GM21529 (cell line): Measurements from ENCODE around the gene ERBIN.
"Not testable (repeated sequence)": the region's sequence is repeated elsewhere in the genome, so short reads cannot be mapped to it uniquely, and the experiment has no call there.

Experiments
- ATAC-seq: cut with Tn5 transposase; IDR thresholded peaks from one replicate; pipeline ENCODE4 v1.9.1; 2021; ENCODE audit not compliant: unreplicated experiment

The ERBIN gene

DNA sequence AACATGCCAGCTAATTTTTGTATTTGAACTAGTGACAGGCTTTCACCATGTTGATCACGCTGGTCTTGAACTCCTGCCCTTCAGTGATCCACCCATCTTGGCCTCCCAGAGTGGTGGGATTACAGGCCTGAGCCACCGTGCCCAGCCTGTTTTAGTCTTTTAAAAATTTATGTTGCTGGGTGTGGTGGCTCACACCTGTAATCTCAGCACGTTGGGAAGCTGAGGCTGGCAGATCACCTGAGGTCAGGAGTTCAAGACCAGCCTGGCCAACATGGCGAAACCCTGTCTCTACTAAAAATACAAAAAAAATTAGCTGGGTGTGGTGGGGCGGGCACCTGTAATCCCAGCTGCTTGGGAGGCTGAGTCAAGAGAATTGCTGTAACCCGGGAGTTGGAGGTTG, 10.7 kb upstream of the ERBIN start:
- ATAC-seq, result not testable (repeated sequence)

DNA sequence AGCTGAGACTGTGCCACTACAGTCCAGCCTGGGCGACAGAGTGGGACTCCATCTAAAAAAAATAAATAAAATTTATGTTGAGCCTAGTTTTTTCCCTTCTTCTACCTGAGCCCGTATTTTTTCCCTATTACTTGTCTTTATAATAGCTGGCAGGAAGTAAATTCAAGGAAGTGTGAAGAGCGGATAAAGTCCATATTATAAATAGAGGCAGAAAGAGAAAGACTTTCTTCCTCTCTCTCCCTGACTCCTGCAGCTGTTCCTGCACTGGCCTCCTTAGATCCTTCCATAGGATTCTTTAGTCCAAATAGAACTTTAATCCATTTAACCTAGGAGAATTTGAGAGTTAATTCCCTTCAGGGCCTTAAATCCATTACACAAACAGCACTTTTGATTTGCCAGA, 10.3 kb upstream of the ERBIN start:
- no peak for ATAC-seq

DNA sequence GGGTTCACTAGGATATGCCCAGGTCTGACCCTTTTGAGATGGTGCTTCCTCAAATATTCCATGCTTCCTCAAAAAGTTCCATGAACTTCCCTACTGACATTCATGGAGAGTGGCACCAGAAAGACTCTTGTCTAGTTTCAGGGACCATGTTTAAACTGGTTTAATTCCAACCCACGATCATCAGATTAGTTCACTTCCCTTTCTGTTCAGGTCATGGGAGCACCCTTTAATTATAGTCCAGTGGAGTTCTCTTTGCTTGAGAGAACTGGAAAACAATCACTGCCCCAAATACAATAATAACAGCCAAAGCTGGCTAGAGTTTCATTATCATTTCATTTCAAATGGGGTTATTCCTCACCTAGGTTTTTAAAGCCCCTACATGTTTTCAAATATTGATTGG, 9.7 kb upstream of the ERBIN start:
- ATAC-seq, result no peak

DNA sequence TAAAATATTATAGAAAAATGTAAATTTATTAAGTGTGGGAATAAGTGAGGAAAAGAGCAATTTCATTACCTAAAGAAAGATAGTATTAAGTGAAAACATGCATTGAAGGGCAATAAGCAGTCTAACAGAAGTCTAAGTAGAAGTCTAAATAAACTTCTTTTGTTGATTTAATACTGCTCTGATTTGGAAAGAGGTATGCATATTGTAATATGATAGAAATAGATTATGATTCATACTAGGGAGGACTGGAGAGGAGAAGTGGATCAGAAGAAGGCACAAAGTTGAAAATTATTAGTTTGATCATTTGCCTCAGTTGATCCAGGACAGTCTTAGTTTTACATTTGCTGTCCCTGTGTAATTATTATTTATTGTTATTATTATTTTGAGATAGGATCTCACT, 6.6 kb upstream of the ERBIN start:
- no peak for ATAC-seq

DNA sequence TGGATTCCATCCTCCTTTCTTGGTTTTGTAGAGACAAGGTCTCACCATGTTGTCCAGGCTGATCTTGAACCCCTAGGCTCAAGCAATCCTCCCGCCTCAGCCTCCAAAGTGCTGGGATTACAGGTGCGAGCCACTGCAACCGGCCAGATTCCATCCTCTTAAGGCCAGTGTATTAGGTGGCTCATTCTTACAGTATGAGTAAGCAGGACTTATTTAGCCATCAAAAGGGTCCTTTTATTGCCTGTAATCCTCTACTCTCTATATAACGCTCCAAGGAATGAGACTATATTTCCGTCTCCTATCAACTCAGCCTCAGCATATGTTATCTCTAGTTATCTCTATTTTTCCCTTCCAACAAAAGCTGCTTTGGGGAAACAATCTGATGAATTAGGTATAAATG, 3.0 kb upstream of the ERBIN start:
- no peak for ATAC-seq

DNA sequence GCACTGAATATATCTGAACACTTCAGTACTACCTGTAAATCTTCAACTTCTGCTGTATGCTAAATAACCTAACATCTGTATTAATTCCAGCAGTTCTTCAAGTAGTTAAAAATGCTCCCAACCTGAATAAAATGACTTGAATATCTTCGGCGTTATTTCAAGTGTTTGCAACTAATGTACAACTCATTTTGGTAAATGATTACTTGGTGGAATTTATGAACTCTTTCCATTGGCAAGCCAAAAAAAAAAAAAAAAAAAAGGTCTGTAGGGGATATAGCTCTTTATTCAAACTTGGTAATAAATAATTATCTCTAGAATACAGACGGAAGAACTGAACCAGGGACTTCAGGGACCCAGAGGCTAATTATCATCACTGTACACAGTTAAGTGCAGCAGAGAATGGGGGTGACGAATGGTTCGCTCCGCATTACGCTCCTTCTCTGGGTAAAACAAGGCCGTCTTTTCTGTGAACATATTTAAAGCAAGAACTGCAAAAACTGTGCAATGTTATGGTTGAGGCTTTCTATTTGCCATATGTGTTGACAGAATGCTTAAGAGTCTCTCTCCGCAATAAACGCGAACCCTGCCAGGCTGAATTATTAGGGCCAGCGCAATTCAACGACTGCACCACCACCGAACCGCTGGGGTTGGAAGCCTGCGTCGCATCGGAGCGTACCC, 1.9 kb upstream of the ERBIN start:
- no peak for ATAC-seq

DNA sequence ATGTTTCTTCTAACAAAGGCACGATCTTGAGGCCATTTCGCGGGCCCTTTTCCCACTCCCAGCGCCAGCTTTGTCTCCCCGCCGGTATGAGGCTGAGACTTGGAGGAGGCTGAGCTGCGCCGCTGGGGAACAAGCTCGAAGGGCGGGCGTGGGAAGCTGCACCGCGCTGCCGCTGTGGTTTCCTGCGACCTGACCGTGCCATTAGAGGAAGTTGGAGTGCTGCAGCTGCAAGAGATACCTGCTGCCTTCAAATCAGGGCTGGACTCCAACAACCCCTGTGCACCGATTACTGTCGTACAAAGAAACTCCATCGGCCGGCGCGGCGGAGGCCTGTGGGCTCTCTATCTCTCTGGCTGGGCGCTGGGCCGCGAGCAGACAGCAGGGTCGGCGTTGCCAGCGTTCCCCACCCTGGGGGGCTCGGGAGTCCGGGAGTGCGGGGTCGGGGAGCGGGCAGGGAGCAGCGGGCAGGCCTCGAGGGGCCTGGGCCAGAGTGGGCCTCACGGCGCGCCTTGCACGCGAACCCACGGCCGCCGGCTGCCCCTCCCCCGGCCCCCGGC, 1.3 kb upstream of the ERBIN start:
- peak; percentile 62 for ATAC-seq

DNA sequence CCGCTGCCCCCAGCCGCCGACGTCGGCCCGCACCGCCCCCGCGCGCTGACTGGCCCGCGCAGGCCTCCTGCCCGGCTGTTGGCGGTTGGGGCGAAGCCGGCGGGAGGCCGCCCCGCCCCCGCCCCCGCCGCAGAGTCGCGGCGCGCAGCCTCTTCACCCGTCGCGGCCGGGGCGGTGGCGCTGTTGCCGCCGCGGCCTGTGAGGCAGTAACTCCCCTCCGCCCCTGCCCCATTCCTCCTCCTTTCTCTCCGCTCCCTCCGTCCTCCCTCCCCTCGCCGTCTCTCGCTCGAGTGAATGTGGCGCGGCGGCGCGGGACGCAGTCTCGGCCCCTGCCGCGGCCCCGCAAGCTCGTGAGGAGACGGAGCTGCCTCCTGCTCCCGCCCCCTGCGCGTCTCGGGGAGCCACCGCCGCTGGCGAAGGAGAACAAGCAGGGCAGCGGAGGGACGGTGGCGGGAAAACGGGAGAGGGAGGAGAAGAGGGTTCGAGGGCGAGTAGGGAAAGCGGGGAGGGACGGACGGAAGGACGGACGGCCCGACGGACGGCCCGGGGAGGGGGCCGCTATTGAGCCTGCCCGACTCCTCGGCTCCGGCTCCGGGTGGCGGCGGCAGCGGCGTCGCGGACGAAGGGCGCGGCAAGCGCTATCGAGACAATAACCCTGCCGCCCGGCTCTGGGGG, 637 bp upstream of the ERBIN start:
- peak; percentile 64 for ATAC-seq

DNA sequence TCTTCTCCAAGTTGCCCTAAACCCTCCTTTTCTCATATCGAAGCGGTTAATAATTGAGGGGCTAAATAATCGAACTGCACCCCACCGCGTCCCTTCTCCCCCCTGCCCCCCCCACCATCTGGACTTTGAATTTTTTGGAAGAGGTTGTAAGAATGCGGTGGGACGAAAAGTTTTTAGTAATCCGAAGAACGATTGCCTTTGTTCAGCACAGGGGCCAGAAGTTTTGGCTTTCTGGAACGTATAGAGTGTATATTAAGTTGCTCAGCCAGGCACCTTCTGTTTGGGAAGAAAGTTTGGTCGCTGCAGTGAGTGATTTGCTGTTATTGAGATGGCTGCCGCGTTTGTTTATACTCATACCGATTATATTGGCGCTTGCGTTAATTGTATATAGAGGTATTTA, 518 bp downstream of the ERBIN start:
- ATAC-seq, result no peak

DNA sequence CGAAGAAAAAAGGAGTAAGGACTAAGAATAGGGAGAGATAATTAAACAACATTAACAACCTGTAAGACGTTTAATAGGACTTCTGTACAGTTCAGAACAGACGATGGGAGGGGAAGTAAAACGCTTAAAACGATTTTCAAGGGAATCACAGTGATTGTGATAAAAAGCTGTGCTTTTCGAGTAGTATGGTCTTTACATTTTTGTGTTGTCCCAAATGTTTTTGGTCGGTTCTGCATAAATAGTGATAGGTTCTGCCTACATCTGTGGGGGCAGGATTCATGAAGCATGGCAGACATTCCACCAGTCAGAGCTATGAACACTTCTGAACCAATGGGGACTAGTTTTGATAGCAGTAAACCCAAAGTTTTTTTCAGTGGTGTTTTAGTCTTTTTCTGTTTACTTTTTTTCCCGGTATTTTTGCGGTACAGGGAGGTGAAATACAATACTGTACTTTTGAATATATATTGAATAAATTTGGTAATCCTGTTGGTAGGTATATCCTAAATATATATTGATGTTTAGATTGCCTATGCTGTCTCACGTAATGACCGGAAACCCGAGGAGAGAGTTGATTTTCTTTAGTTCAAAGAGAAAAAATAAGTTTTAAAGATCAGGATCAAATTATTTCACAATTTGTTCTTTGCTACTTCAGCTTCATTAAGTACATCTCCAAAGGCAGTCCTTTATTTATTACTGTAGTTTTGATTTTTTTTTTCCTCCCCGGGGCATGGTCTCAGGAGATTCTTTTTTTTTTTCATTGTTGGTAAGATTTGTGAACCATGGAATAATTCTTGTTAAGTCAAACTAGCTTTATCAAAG, 1.3 kb downstream of the ERBIN start:
- no peak for ATAC-seq

DNA sequence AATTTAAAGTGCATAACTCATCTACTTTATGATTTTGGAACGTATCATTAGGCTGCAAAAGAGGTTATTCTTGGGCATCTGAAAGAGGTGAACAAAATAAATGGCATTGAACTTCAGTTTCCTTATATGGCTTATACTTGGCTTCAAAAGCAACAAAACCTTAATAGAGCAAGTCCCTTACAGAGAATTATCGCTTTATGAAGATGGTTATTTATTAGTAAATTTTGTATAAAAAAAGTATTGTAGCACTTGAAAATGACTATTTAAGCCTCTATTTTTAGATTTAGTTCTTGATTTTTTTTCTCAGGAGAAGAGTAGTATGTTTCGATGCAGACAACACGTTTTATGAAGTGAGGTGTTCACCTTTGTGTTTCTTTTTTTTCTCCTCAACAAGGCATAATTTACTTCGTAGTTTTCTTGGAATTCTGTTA, 2.0 kb downstream of the ERBIN start:
- no peak for ATAC-seq

DNA sequence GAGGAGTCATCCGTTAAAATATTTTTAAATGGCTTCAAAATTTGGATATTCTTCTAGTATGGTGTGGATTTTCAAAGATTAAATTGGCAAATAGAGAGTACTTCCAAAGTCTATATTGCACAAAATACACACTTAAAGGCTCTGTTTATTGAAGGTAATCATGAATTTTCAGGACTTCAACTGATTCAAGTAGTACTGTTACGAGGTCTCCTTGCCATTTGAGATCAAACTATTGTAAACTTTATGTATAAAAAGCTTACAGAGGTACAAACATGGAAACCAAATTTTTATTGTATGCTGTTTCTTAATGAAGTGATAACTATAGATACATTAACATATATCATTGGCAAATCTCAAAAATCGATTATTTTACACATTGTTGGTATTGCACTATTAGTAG, 2.5 kb downstream of the ERBIN start:
- no peak for ATAC-seq

DNA sequence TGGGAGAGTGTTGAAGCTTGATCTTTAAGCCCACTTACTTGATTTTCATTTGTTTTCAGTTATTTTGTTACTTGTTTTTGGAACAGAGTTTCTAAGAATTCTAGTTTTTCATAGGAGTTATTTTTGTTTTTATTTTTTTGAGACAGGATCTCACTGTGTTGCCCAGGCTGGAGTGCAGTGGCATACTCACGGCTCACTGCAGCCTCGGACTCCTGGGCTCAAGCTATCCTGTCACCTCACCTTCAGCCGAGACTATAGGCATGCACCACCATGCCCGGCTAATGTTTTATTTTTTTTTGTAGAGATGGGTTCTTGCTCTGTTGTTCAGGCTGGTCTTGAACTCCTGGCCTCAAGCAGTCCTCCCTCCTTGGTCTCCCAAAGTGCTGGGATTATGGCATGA, 6.3 kb downstream of the ERBIN start:
- no peak for ATAC-seq

DNA sequence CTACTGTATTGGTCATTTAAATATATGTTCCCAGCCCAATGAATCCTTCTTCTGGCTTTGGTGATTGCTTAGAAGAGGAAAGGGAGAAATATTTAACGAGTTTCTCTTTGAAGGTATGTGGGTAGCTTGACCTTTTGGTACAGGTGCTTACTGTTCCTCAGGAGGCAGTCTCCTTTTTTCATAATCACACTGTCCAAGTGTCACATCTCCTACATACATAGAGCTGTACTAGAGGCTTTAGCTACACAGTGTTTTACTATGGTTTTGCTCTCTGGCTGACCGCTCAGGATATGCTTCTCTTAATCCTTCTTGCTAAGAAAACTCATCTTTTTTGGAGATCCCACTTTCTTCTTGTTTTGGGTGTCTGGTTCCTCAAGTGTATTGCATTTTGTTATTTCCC, 6.9 kb downstream of the ERBIN start:
- ATAC-seq, result no peak

DNA sequence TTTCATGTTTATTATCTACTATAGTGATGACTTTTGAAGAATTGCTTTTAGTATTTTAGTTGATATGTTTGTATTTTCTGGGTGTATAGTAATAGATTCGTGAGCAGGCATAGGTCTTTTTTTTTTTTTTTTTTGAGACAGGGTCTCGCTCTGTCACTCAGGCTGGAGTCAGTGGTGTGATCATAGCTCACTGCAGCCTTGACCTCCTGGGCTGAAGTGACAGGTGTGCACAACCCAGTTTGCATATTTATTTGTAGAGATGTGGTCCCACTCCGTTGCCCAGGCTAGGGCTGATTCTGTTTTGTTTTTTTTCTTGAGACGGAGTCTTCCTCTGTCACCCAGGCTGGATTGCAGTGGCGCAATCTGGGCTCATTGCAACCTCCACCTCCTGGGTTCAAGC, 11.9 kb downstream of the ERBIN start:
- peak; percentile 89 for ATAC-seq

DNA sequence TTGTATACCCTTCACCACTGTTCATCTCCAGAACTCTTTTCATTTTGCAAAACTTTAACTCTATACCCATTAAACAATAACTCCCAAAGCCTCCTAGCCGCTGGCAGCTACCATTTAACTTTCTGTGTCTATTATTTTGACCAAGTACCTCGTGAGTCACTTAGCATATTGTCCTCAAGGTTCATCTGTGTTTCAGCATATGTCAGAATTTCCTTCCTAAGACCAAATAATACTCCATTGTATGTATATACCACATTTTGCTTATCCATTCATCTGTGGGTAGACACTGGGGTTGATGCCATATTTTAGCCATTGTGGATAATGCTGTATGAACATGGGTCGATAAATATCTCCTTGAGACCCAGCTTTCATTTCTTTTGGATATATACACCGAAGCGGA, 17.4 kb downstream of the ERBIN start:
- no peak for ATAC-seq

DNA sequence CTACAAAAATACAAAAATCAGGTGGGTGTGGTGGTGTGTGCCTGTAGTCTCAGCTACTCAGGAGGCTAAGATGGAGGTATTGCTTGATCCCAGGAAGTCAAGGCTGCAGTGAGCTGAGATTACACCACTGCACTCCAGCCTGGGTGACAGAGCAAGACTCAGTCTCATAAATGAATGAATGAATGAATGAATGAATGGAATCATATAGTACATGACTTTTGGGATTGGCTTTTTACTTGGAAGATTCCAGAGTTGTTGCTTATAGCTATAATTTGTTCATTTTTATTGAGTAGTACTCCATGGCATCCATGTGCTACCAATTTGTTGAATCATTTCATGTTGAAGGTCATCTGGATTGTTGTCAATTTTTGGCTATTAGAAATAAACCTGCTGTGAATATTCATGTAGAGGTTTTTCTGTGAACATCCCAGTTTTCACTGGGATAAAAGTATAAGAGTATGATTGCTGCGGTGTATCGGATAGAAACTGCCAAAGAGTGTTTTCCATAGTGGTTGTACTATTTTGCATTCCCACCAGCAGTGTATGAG, 19.9 kb downstream of the ERBIN start:
- no peak for ATAC-seq

DNA sequence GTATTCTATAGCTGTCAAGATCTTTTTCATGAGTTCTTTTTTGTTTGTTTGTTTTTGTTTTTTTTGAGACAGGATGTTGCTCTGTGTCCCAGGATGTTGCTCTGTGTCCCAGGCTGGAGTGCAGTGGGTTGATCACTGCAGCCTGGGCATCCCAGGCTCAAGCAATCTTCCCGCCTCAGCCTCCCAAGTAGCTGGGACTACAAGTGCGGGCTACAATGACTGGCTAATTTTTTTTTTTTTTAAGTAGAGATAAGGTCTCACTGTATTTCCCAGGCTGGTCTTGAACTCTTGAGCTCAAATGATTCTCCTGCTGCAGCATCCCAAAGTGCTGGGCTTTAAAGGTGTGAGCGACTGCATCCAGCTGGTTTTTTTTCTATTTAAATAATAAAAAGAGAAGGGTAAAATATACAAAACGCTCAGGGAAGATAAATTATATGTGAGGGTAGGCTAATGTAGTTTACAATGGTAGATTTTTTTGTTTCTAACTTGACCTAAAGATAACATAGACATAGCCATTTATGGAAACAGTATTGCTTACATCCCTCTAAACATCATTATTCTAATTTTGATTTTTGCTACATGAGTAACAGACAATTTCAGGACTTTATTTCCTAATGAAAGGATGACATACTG, 21.9 kb downstream of the ERBIN start:
- ATAC-seq, result no peak

DNA sequence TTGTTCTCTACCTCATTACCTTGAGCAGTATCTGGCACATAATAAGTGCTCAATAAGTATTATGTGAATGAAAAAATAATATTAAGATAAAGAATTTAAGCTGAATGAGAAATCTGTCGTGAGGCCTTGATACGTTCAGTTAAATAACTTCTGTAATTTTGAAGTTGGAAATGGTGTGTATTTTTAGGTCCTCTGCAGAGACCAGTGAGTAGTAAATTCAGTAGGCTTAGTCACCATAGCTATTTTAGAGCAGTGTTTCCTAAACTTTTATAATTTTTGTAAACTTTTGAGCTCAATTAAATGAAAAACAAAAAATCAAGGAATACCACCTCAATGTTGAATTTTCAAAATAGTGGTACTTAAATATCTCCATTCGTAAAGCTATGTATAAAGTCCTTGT, 25.0 kb downstream of the ERBIN start:
- no peak for ATAC-seq

DNA sequence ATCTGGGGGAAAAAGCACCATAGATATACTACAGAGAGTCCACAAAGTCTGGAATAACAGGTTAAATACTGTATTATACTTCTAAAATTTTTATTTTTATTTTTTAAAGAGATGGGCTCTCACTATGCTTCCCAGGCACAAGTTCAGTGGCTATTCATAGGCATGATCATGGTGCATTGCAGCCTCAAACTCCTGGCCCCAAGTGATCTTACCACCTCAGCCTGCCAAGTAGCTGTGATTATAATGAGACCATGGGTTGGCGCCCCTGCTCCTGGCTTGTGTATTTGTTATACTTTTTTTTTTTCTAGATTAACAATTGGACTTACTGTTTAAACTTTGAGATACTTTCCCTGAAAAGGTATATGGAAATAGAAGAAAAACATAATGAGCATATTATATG, 25.9 kb downstream of the ERBIN start:
- ATAC-seq, result no peak

DNA sequence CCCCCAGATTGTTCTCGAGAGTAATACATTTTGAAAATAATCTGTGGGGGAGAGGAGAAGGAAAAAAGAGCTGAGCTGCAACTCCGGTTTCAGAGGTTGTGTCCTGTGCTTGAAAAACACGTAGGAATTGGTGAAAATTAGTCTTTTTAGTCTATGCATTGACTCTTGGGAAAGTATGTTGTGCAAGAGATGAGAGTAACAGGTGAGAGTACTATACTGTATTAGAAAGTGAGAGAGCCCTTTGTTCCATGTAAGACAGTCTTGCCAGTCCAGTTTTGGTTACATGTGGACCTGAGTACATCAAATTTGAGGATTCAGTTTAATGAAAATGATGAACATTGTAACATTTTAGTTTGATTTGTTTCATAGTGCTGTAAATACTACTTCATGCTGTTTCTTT, 27.8 kb downstream of the ERBIN start:
- no peak for ATAC-seq
